Spleen (tissue), 7 donors: ENCODE data around the gene CER1.

Source experiments
- CTCF ChIP-seq, 11 experiments: fragments of 200-600 bp in 7 of 11; fragments of 450-650 bp in 4 of 11; sonication (generic) in 4 of 11; IDR thresholded peaks in 8 of 11; conservative IDR thresholded peaks in 3 of 11; 1 replicate in 7 of 11; 2 replicates in 4 of 11; pipeline versions ENCODE4 v1.4.0 to v1.8.0; 2016 to 2021; ENCODE audit warnings: antibody characterized with exemption in 11 of 11, inconsistent platforms in 4 of 11, mild to moderate bottlenecking in 1 of 11
- POLR2A ChIP-seq, 3 donors: fragments of 450-650 bp; IDR thresholded peaks; one replicate each; pipeline ENCODE4 v1.5.1; 2017; ENCODE audit warnings: antibody characterized with exemption in 3 of 3, mild to moderate bottlenecking in 1 of 3
- POLR2AphosphoS5 ChIP-seq, 3 donors: sonication (generic); formaldehyde crosslinking; IDR thresholded peaks; one replicate each; pipeline ENCODE4 v1.5.1; 2017; ENCODE audit warnings: antibody characterized with exemption in 3 of 3
- donor health status: DM: no; HTN: no; CAD: no; lungs with moderate emphysema.
- donor health status: DM: no; HTN: no; CAD: no.
- donor health status: DM: no; HTN: no; CAD: no.

- TF ChIP-seq POLR2A (IDR thresholded peaks at IDR 0.05) (no peak), CTCF (IDR thresholded peaks at IDR 0.05 in 8 of 11, conservative IDR thresholded peaks at IDR 0.05 in 3 of 11) (no peak), POLR2AphosphoS5 (IDR thresholded peaks at IDR 0.05) (no peak)
These were observed 43.8 kb upstream of the CER1 start for GRCh38 chr9:14766299-14766698.
